Heart left ventricle (tissue), 16 donors: Measurements from ENCODE around the gene ARMC8. TPM values are rescaled to one million over a fixed set of nuclear protein-coding genes. Genes with fewer than 3 reads are reported as not detected.

Source experiments
- ATAC-seq, 4 donors: fragments of 200-7000 bp; cut with Tn5 transposase; one replicate each; pipeline ENCODE4 v1.9.1; 2020 to 2022; ENCODE audit warnings: moderate library complexity in 4 of 4, mild to moderate bottlenecking in 3 of 4, moderate number of reproducible peaks in 1 of 4
- DNase-seq, 5 donors: peaks; one replicate each; pipeline ENCODE4 v3.0.0-alpha.2; 2020
- H3K27ac ChIP-seq, 12 donors: fragments of 200-600 bp; sonication (generic) in 4 of 12; one replicate each; pipeline versions ENCODE4 v1.5.0 to v1.8.0; 2016 to 2022; ENCODE audit warnings: mild to moderate bottlenecking in 2 of 12
- H3K27me3 ChIP-seq, 9 donors: fragments of 200-600 bp; sonication (generic) in 2 of 9; one replicate each; pipeline versions ENCODE4 v1.5.1 to v1.8.0; 2016 to 2022; ENCODE audit warnings: mild to moderate bottlenecking in 3 of 9
- H3K36me3 ChIP-seq, 9 donors: fragments of 200-600 bp; sonication (generic) in 2 of 9; one replicate each; pipeline versions ENCODE4 v1.5.0 to v1.8.0; 2018 to 2022; ENCODE audit warnings: mild to moderate bottlenecking in 2 of 9
- H3K4me1 ChIP-seq, 12 donors: fragments of 200-600 bp; sonication (generic) in 4 of 12; one replicate each; pipeline versions ENCODE4 v1.5.0 to v1.8.0; 2016 to 2022; ENCODE audit warnings: mild to moderate bottlenecking in 3 of 12
- H3K4me3 ChIP-seq, 12 donors: fragments of 200-600 bp; sonication (generic) in 4 of 12; one replicate each; pipeline versions ENCODE4 v1.5.0 to v1.8.0; 2017 to 2022; ENCODE audit warnings: mild to moderate bottlenecking in 9 of 12, moderate library complexity in 4 of 12
- H3K9me3 ChIP-seq, 12 donors: fragments of 200-600 bp; sonication (generic) in 4 of 12; one replicate each; pipeline versions ENCODE4 v1.5.0 to v1.8.0; 2016 to 2022; ENCODE audit warnings: mild to moderate bottlenecking in 1 of 12
- POLR2A ChIP-seq, 2 donors: fragments of 450-650 bp; IDR thresholded peaks; one replicate each; pipeline ENCODE4 v1.6.1; 2017; ENCODE audit warnings: antibody characterized with exemption in 2 of 2, mild to moderate bottlenecking in 2 of 2, moderate library complexity in 2 of 2
- WGBS, 4 donors: extraction: QIAGEN DNeasy Blood & Tissue Kit in 2 of 4; methylation state at CpG; one replicate each; pipeline versions ENCODE4 v1.1.5 to v1.1.7; 2013 to 2018; 5-methylcytosine and 5-hydroxymethylcytosine counted together
- intact Hi-C, 10 donors: fragments of 100-400 bp; cut with DNase I; formaldehyde crosslinking; loops; one replicate each; pipeline versions ENCODE4 v1.11.1 to v1.14.2; 2022
- polyA plus RNA-seq, 2 donors: library from polyadenylated mRNA; stranded (reverse); fragments of 200-250 nt; gene quantifications; one replicate each; pipeline ENCODE4 v1.2.3, GENCODE V29; 2013
- total RNA-seq, 9 donors: library from RNA; depleted of rRNA in 2 of 9; stranded (reverse); fragments of >200 nt in 2 of 9; fragmentation: NEBNext Ultra II Directional in 3 of 9; extraction: Animal tissue kit (Norgen Biotek cat#: 25700) in 3 of 9; gene quantifications; one replicate each; pipeline versions ENCODE4 v1.1.0 to v1.2.4, GENCODE V29; 2016 to 2023
- TF ChIP-seq, protein P1 (sequence below), 12 donors: fragments of 200-600 bp; sonication (generic) in 4 of 12; IDR thresholded peaks; one replicate each; pipeline versions ENCODE4 v1.5.0 to v1.8.0; 2018 to 2022; ENCODE audit warnings: antibody characterized with exemption in 12 of 12, mild to moderate bottlenecking in 5 of 12
- donor health status: ischemic (EF 13 %, LVEDD 7.1; RV severe dilation, severe dysfunction).
- donor health status: healthy with polysubstance abuse.
- donor health status: DM: no; HTN: yes; CAD: no.
- donor health status: DM: no; HTN: no; CAD: no.
- donor health status: ischemic (EF 25% LVEDD 6.9; RV normal size, moderate dysfunction).
- donor health status: ischemic (EF 25% LVEDD 5.7; RV mildly dilated, moderate dysfunction).
- donor health status: healthy.
- donor health status: DM: yes; HTN: yes; CAD: no.
- donor health status: ischemic (EF 35%, LVEDD 5.7; RV mildly dilated, moderate dysfunction).
- donor health status: nonischemic (EF 11% LVEDD 7.7; RV severe dilation, severe dysfunction).
- donor health status: DM: yes; HTN: yes; CAD: no.
- donor health status: PGD.
- donor health status: ischemic (EF 29% LVEDD 5.4; RV normal size, mild dysfunction).
- donor health status: nonischemic (EF 23%, LVEDD 6.1; RV moderate dilation, normal function).

The ARMC8 gene
- total and polyA plus RNA-seq, 11 donors, result 10.1 to 42.9 (median 33.3) TPM

DNA sequence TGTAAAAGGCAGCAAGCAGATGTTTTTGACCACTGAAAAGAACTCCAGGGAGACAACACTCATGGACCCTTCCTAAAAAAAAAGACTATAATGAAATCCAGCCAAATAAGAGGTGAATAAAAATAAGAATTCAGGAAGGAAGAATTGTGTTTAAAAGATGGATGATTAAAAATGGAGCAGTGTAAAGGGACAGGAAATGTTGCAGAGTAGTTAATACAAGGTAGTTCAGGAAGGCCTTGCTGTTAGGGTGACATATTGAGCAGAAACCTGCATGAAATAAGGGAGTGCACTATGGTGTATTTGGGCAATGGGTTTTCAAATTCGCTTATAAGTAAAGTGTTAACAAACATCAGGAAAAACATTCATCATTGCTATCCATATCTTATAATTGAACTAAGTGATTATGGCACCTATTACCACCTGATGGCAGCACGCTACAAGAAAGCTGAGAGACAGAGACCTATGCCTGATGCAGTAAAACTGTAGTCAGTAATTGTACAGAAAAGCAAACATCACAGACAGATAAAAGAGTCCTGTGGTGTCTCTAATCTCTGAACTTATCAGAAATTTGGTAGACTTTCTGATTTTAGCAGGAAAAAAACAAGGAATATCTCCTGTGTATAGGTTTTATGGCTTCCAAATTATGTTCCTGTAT, 6.6 kb upstream of the ARMC8 start:
- Histone ChIP-seq H3K4me1 (no peaks in the 10 kb centered on the region), H3K4me3 (no peak overlapping the region), H3K36me3 (no peaks in the 10 kb centered on the region), H3K9me3 (no peaks in the 10 kb centered on the region), H3K27me3 (peaks cover 0 to 7% (median 0%) of the 10 kb centered on the region in 9 donors), H3K27ac (no peak overlapping the region)
- TF ChIP-seq, protein P1, sequence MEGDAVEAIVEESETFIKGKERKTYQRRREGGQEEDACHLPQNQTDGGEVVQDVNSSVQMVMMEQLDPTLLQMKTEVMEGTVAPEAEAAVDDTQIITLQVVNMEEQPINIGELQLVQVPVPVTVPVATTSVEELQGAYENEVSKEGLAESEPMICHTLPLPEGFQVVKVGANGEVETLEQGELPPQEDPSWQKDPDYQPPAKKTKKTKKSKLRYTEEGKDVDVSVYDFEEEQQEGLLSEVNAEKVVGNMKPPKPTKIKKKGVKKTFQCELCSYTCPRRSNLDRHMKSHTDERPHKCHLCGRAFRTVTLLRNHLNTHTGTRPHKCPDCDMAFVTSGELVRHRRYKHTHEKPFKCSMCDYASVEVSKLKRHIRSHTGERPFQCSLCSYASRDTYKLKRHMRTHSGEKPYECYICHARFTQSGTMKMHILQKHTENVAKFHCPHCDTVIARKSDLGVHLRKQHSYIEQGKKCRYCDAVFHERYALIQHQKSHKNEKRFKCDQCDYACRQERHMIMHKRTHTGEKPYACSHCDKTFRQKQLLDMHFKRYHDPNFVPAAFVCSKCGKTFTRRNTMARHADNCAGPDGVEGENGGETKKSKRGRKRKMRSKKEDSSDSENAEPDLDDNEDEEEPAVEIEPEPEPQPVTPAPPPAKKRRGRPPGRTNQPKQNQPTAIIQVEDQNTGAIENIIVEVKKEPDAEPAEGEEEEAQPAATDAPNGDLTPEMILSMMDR (IDR thresholded peaks at IDR 0.05), result peak in 10 of 12 donors; percentile 18 to 50 (median 30)
- no peak for TF ChIP-seq POLR2A (IDR thresholded peaks at IDR 0.05)
- WGBS, 4 donors, result 9 to 26% (median 19%) methylated on average over 2 of the region's 2 CpGs
- ATAC-seq (peak in 2 of 4 donors; percentile 37 to 42), DNase-seq (no peak)
- intact Hi-C loops, result loop anchor here in 1 of 10 donors (10.0 kb wide), 1 partner anchor 244 kb away; no protein-coding TSS in a partner anchor

DNA sequence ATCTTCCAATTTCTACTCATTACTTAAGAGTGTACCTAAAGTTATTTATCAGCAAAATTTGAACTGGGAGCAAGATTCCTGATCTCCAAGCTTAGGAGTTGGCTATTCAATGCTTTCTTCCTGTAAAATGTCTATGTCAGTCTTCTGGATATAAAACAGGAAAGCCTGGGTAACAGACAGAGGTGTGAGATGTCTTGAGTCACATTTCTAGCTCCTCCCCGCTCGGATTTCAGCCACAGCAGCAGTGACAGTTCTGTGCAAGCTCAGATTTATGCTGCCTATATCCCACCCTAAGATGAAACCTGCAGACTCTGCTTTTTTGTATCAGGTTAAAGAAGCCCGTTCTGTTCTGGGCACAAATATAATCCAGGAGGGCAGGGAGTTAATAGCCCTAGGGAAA, 2.1 kb upstream of the ARMC8 start:
- WGBS, 4 donors, result 38 to 56% (median 43%) methylated on average over 3 of the region's 3 CpGs
- H3K27ac ChIP-seq, result no peak overlapping the region
- ATAC-seq (no peak), DNase-seq (no peak)
- H3K4me3 ChIP-seq, result no peak overlapping the region
- no peaks in the 10 kb centered on the region for H3K9me3 ChIP-seq
- TF ChIP-seq POLR2A (IDR thresholded peaks at IDR 0.05), result no peak
- TF ChIP-seq, protein P1 (IDR thresholded peaks at IDR 0.05), result no peak
- H3K27me3 ChIP-seq, result peaks cover 0 to 7% (median 0%) of the 10 kb centered on the region in 9 donors
- peaks cover 0 to 6% (median 0%) of the 10 kb centered on the region in 9 donors for H3K36me3 ChIP-seq
- intact Hi-C loops, result loop anchor here in 2 of 10 donors (5.0 to 10.0 kb wide), 2 partner anchors 68 to 240 kb away; partner anchors contain the start of gene DZIP1L (in 1 of the 2)
- H3K4me1 ChIP-seq, result peaks cover 0 to 28% (median 20%) of the 10 kb centered on the region in 12 donors

DNA sequence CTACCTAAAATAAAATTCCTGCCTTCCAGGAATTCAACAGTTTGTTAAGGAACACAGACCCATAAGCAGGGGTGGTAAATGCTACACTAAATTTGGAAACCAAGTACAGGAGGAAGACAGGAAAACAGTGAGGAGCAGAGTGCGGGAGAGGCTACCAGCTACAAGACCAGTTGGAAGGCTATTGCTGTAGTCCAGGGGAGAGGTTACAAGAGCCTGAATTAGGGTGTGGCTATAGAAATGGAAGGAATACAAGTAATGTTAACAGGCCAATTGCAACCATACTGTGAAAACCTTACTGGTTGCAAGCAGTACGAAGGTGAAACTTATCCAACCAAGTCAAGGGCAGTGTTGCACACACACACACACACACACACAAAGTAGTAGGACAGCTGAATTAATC, 880 bp upstream of the ARMC8 start:
- no peaks in the 10 kb centered on the region for H3K9me3 ChIP-seq
- H3K36me3 ChIP-seq, result peaks cover 0 to 15% (median 5%) of the 10 kb centered on the region in 9 donors
- TF ChIP-seq, protein P1 (IDR thresholded peaks at IDR 0.05), result no peak
- no peak for TF ChIP-seq POLR2A (IDR thresholded peaks at IDR 0.05)
- peak overlapping the region in 1 of 12 donors; percentile 99 for H3K27ac ChIP-seq
- WGBS, 4 donors, result 82 to 88% (median 85%) methylated on average over 2 of the region's 2 CpGs
- DNase-seq, result no peak
- H3K4me3 ChIP-seq, result peak overlapping the region in 9 of 12 donors; percentile 75 to 96 (median 81)
- H3K27me3 ChIP-seq, result peaks cover 0 to 7% (median 0%) of the 10 kb centered on the region in 9 donors
- intact Hi-C loops, result loop anchor here in 2 of 10 donors (5.0 to 10.0 kb wide), 2 partner anchors 69 to 239 kb away; partner anchors contain the start of gene DZIP1L (in 1 of the 2)
- peaks cover 0 to 35% (median 24%) of the 10 kb centered on the region in 12 donors for H3K4me1 ChIP-seq
- ATAC-seq, result no peak

DNA sequence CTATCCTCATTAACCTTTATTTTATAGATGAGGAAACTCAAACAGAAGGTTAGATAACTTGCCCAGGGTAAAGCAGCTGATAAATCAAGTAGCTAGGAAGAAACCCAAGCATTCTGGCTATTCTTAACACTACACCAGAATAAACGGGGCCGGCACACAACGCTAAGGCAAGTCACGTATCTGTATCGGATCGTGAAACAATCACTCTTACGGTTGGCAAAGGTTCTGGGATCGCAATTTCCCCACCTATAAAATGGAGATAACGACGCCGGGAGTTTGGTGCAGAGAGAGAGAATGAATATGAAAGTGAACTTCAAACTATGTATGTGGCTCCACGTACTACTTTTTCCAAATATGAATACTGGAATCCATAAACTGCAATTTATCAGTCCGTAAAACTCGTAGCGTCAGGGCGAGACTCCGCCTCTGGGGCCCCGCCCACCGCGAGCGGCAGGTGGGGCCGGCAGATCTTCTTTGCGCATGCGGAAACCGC, 252 bp upstream of the ARMC8 start:
- 0 to 1% (median 0%) methylated on average over 17 to 25 of the region's 25 CpGs for WGBS, 4 donors
- peaks cover 0 to 15% (median 8%) of the 10 kb centered on the region in 9 donors for H3K36me3 ChIP-seq
- peaks cover 0 to 35% (median 24%) of the 10 kb centered on the region in 12 donors for H3K4me1 ChIP-seq
- peak overlapping the region; percentile 83 to 99 (median 93) for H3K27ac ChIP-seq
- intact Hi-C loops, result loop anchor here in 3 of 10 donors (1.0 to 10.0 kb wide), 3 partner anchors 13 to 238 kb away; partner anchors contain the start of genes DBR1 (in 1 of the 3) and DZIP1L (in 1 of the 3)
- no peaks in the 10 kb centered on the region for H3K9me3 ChIP-seq
- TF ChIP-seq, protein P1 (IDR thresholded peaks at IDR 0.05), result no peak
- no peak for TF ChIP-seq POLR2A (IDR thresholded peaks at IDR 0.05)
- H3K4me3 ChIP-seq, result peak overlapping the region; percentile 62 to 96 (median 78)
- peak; percentile 95 to 99 (median 97) for ATAC-seq
- H3K27me3 ChIP-seq, result peaks cover 0 to 7% (median 0%) of the 10 kb centered on the region in 9 donors
- DNase-seq, result peak; percentile 88 to 94 (median 92)
